ENCODE data around the gene IGF2R.
"Not testable (repeated sequence)": the region's sequence is repeated elsewhere in the genome, so short reads cannot be mapped to it uniquely, and the experiment has no call there.

The IGF2R gene

GRCh38 chr6:159953091-159953601 lies 15.7 kb upstream of the IGF2R start:
- no peak for DNase-seq (ENCODE audit: low spot score)

- DNase-seq (ENCODE audit: low spot score), result no peak
Measured at GRCh38 chr6:159955945-159956361, 12.9 kb upstream of the IGF2R start.

- no peak for DNase-seq (ENCODE audit: low spot score)
Measured at GRCh38 chr6:159957071-159957673, 11.7 kb upstream of the IGF2R start.

GRCh38 chr6:159959165-159959975 lies 9.5 kb upstream of the IGF2R start:
- DNase-seq (ENCODE audit: low spot score), result no peak

GRCh38 chr6:159959976-159960384 lies 8.9 kb upstream of the IGF2R start:
- DNase-seq (ENCODE audit: low spot score), result no peak

- DNase-seq (ENCODE audit: low spot score), result no peak
Measured at GRCh38 chr6:159960485-159960884, 8.4 kb upstream of the IGF2R start.

- DNase-seq (ENCODE audit: low spot score), result no peak
Measured at GRCh38 chr6:159961528-159961927, 7.4 kb upstream of the IGF2R start.

GRCh38 chr6:159963111-159963510 lies 5.8 kb upstream of the IGF2R start:
- no peak for DNase-seq (ENCODE audit: low spot score)

- no peak for DNase-seq (ENCODE audit: low spot score)
Measured at GRCh38 chr6:159964046-159964445, 4.8 kb upstream of the IGF2R start.

GRCh38 chr6:159966339-159966738 lies 2.5 kb upstream of the IGF2R start:
- DNase-seq (ENCODE audit: low spot score), result no peak

GRCh38 chr6:159966981-159967380 lies 1.9 kb upstream of the IGF2R start:
- DNase-seq (ENCODE audit: low spot score), result no peak

GRCh38 chr6:159967621-159968020 lies 1.3 kb upstream of the IGF2R start:
- DNase-seq (ENCODE audit: low spot score), result not testable (repeated sequence)

- DNase-seq (ENCODE audit: low spot score), result no peak
Measured at GRCh38 chr6:159969204-159969912, 476 bp downstream of the IGF2R start.

- DNase-seq (ENCODE audit: low spot score), result peak; percentile 95
Measured at GRCh38 chr6:159969921-159970320, 1.0 kb downstream of the IGF2R start.

GRCh38 chr6:159970659-159971063 lies 1.8 kb downstream of the IGF2R start:
- DNase-seq (ENCODE audit: low spot score), result no peak

GRCh38 chr6:159971341-159972178 lies 2.7 kb downstream of the IGF2R start:
- DNase-seq (ENCODE audit: low spot score), result no peak

GRCh38 chr6:159972506-159973268 lies 3.8 kb downstream of the IGF2R start:
- no peak for DNase-seq (ENCODE audit: low spot score)

GRCh38 chr6:159973406-159973805 lies 4.5 kb downstream of the IGF2R start:
- DNase-seq (ENCODE audit: low spot score), result no peak

- peak; percentile 48 for DNase-seq (ENCODE audit: low spot score)
Measured at GRCh38 chr6:159973951-159974350, 5.1 kb downstream of the IGF2R start.

GRCh38 chr6:159974932-159975331 lies 6.0 kb downstream of the IGF2R start:
- DNase-seq (ENCODE audit: low spot score), result no peak

- no peak for DNase-seq (ENCODE audit: low spot score)
Measured at GRCh38 chr6:159976686-159977254, 7.9 kb downstream of the IGF2R start.

Data from HuH-7 (cell line).